ENCODE results near the gene SPEM1. TPM values are rescaled to one million over a fixed set of nuclear protein-coding genes. Genes with fewer than 3 reads are reported as not detected.

The SPEM1 gene, protein sequence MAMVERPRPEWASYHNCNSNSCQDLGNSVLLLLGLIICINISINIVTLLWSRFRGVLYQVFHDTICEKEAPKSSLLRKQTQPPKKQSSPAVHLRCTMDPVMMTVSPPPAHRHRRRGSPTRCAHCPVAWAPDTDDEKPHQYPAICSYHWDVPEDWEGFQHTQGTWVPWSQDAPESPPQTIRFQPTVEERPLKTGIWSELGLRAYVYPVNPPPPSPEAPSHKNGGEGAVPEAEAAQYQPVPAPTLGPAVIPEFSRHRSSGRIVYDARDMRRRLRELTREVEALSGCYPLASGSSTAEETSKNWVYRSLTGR
- not detected for polyA plus RNA-seq
- long read RNA-seq, donor 1: 0 reads
- long read RNA-seq, donor 2: 0 reads
- long read RNA-seq, donor 3: 0 reads
- long read RNA-seq, donor 4: 0 reads
- long read RNA-seq, donor 5: 0 reads
- long read RNA-seq, donor 6: 0 reads
- long read RNA-seq, donor 7: 0 reads
- long read RNA-seq, donor 8: 0 reads
- long read RNA-seq, donor 9: 0 reads
- long read RNA-seq, donor 10: 0 reads
- long read RNA-seq, donor 11: 0 reads

DNA sequence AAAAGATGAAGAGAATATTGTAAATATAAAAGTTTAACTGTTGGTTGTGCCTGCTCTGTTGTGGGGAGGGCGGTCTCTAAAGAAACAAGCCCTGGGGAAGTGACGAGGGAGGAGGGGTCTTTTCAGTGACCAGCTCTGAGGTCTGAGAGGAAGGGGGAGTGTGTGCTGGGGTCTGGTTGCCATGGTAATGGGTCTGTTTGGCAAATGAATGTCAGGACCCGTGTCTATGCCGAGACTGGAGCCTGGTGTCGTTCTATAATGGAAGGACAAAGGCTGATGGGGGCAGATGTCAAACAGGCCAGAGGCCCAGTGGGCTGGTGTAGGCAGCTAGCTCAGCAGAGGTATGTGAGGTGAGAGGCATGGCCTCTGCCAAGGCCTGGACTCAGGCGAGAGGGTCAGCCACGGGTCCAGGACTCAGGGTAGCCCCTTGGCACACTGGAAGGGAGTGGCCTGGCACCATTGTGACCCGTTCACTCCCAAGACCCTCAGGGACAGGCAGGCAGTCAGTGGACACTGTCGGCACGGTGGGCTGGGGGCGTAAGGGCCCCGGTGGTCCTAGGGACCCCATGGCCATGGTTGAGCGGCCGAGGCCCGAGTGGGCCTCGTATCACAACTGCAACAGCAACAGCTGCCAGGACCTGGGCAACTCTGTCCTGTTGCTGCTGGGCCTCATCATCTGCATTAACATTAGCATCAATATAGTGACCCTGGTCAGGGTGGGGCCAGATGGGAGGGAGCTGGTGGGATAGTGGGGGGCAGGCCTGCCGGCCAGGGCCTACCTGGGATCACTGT lies at the start of gene SPEM1:
Gene SPEM1, plus strand, starts transcription at position 506 of the 792 bp plus-strand sequence. Its CDS starts 61 bp downstream, at position 567.
- Histone ChIP-seq H3K27ac (ENCODE audit: low read length) (no peak within 1 kb of the TSS), H3K9me3 (ENCODE audit: control insufficient read depth, low read depth, low read length) (peaks cover 2% of the 10 kb centered on the region), H3K4me3 (ENCODE audit: low read length) (no peak within 1 kb of the TSS), H3K27me3 (ENCODE audit: control insufficient read depth, insufficient read depth, low read length) (no peaks in the 10 kb centered on the region), H3K36me3 (ENCODE audit: control insufficient read depth, insufficient read depth, low read length) (no peaks in the 10 kb centered on the region), H3K4me1 (ENCODE audit: control insufficient read depth, insufficient read depth, low read length) (no peaks in the 10 kb centered on the region)
- no CpG with 5 or more reads among the region's 17 CpGs for WGBS (ENCODE audit: insufficient coverage, low lambda C conversion rate)
- no peak for DNase-seq

DNA sequence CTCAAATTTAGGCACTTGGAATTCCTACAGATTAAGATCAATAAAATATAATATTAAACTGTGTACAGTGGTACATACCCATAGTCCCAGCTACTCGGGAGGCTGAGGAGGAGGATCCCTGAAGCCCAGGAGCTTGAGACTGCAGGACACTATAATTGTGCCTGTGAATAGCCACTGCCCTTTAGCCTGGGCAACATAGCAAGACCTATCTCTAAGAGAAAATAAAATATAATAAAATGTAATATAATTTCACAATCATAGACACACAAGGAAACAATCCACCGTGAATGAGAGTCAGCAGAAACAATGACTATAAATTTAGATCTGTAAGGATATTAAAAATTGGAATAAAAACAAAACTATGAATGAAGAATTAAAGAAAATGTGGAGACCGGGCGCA lies 49.3 kb upstream of the SPEM1 start:
- no peak for DNase-seq
- H3K27me3 ChIP-seq (ENCODE audit: control insufficient read depth, insufficient read depth, low read length): peaks cover 2% of the 10 kb centered on the region
- H3K27ac ChIP-seq (ENCODE audit: low read length): no peak overlapping the region
- peaks cover 5% of the 10 kb centered on the region for H3K4me1 ChIP-seq (ENCODE audit: control insufficient read depth, insufficient read depth, low read length)
- 80% methylated on average over 1 of the region's 4 CpGs for WGBS (ENCODE audit: insufficient coverage, low lambda C conversion rate)
- no peaks in the 10 kb centered on the region for H3K36me3 ChIP-seq (ENCODE audit: control insufficient read depth, insufficient read depth, low read length)
- no peak overlapping the region for H3K4me3 ChIP-seq (ENCODE audit: low read length)
- no peaks in the 10 kb centered on the region for H3K9me3 ChIP-seq (ENCODE audit: control insufficient read depth, low read depth, low read length)

- H3K27me3 ChIP-seq (ENCODE audit: control insufficient read depth, insufficient read depth, low read length): no peaks in the 10 kb centered on the region
- WGBS (ENCODE audit: insufficient coverage, low lambda C conversion rate): no CpG with 5 or more reads among the region's 2 CpGs
- no peaks in the 10 kb centered on the region for H3K36me3 ChIP-seq (ENCODE audit: control insufficient read depth, insufficient read depth, low read length)
- peaks cover 5% of the 10 kb centered on the region for H3K4me1 ChIP-seq (ENCODE audit: control insufficient read depth, insufficient read depth, low read length)
- no peak for DNase-seq
- no peaks in the 10 kb centered on the region for H3K9me3 ChIP-seq (ENCODE audit: control insufficient read depth, low read depth, low read length)
- no peak overlapping the region for H3K27ac ChIP-seq (ENCODE audit: low read length)
- no peak overlapping the region for H3K4me3 ChIP-seq (ENCODE audit: low read length)
These were observed 45.8 kb upstream of the SPEM1 start for GRCh38 chr17:7374353-7374752.

GRCh38 chr17:7379134-7379533 lies 41.0 kb upstream of the SPEM1 start:
- H3K27ac ChIP-seq (ENCODE audit: low read length): no peak overlapping the region
- WGBS (ENCODE audit: insufficient coverage, low lambda C conversion rate): 100% methylated on average over 1 of the region's 3 CpGs
- DNase-seq: no peak
- peaks cover 4% of the 10 kb centered on the region for H3K36me3 ChIP-seq (ENCODE audit: control insufficient read depth, insufficient read depth, low read length)
- H3K4me3 ChIP-seq (ENCODE audit: low read length): no peak overlapping the region
- peaks cover 39% of the 10 kb centered on the region for H3K27me3 ChIP-seq (ENCODE audit: control insufficient read depth, insufficient read depth, low read length)
- H3K4me1 ChIP-seq (ENCODE audit: control insufficient read depth, insufficient read depth, low read length): peaks cover 11% of the 10 kb centered on the region
- peaks cover 3% of the 10 kb centered on the region for H3K9me3 ChIP-seq (ENCODE audit: control insufficient read depth, low read depth, low read length)

DNA sequence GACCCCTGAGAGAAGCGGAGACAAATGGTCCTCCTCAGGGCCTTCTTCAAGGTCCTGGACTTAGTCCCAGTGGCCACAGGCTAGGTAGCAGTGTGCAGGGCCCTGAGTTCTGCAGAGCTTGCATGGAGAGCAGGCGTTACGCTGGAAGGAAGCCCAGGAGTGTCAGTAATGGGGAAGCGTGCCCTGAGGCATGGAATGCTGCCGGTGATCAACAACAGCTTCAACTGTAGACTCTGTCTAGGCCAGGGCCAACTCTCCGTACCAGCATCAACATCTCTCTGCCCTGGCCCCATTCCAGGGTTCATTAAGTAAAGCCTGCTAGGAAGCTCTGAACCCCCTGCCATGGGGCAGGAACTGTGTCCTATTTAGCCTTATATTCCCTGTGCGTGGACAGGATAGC lies 39.8 kb upstream of the SPEM1 start:
- WGBS (ENCODE audit: insufficient coverage, low lambda C conversion rate): no CpG with 5 or more reads among the region's 7 CpGs
- Histone ChIP-seq H3K9me3 (ENCODE audit: control insufficient read depth, low read depth, low read length) (peaks cover 3% of the 10 kb centered on the region), H3K4me3 (ENCODE audit: low read length) (peak overlapping the region; percentile 63), H3K27ac (ENCODE audit: low read length) (no peak overlapping the region), H3K27me3 (ENCODE audit: control insufficient read depth, insufficient read depth, low read length) (peaks cover 45% of the 10 kb centered on the region), H3K36me3 (ENCODE audit: control insufficient read depth, insufficient read depth, low read length) (peaks cover 6% of the 10 kb centered on the region), H3K4me1 (ENCODE audit: control insufficient read depth, insufficient read depth, low read length) (peaks cover 11% of the 10 kb centered on the region)
- DNase-seq: peak in 1 of 2 donors; percentile 26

GRCh38 chr17:7380855-7381683 lies 39.1 kb upstream of the SPEM1 start, which contains the start of gene TNK1:
Gene TNK1, plus strand, starts transcription at chr17:7381089. Its CDS starts 1,838 bp downstream, at chr17:7382927.
- H3K9me3 ChIP-seq (ENCODE audit: control insufficient read depth, low read depth, low read length): peaks cover 3% of the 10 kb centered on the region
- peak in 1 of 2 donors; percentile 70 for DNase-seq
- peaks cover 45% of the 10 kb centered on the region for H3K27me3 ChIP-seq (ENCODE audit: control insufficient read depth, insufficient read depth, low read length)
- peaks cover 11% of the 10 kb centered on the region for H3K4me1 ChIP-seq (ENCODE audit: control insufficient read depth, insufficient read depth, low read length)
- peaks cover 9% of the 10 kb centered on the region for H3K36me3 ChIP-seq (ENCODE audit: control insufficient read depth, insufficient read depth, low read length)
- peak within 1 kb of the TSS; percentile 63 for H3K4me3 ChIP-seq (ENCODE audit: low read length)
- peak within 1 kb of the TSS; percentile 15 for H3K27ac ChIP-seq (ENCODE audit: low read length)
- WGBS (ENCODE audit: insufficient coverage, low lambda C conversion rate): no CpG with 5 or more reads among the region's 52 CpGs

- Histone ChIP-seq H3K4me3 (ENCODE audit: low read length) (no peak overlapping the region), H3K27me3 (ENCODE audit: control insufficient read depth, insufficient read depth, low read length) (peaks cover 45% of the 10 kb centered on the region)
These were observed 37.2 kb upstream of the SPEM1 start for GRCh38 chr17:7382901-7383300.

DNA sequence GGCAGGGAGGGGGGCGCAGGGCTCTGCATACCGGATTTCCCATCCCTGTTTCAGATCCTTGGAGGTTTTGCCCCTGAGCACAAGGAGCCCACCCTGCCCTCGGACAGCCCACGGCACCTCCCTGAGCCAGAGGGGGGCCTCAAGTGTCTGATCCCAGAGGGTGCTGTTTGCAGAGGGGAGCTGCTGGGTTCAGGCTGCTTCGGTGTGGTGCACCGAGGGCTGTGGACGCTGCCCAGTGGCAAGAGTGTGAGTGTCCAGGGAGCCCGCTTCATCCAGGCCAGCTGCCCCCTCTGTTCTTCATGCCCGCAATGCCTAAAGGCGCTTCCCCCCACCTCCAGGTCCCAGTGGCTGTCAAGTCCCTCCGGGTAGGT lies 36.8 kb upstream of the SPEM1 start:
- Histone ChIP-seq H3K36me3 (ENCODE audit: control insufficient read depth, insufficient read depth, low read length) (peaks cover 24% of the 10 kb centered on the region), H3K4me1 (ENCODE audit: control insufficient read depth, insufficient read depth, low read length) (peaks cover 11% of the 10 kb centered on the region), H3K27ac (ENCODE audit: low read length) (no peak overlapping the region), H3K9me3 (ENCODE audit: control insufficient read depth, low read depth, low read length) (peaks cover 3% of the 10 kb centered on the region), H3K27me3 (ENCODE audit: control insufficient read depth, insufficient read depth, low read length) (peaks cover 45% of the 10 kb centered on the region), H3K4me3 (ENCODE audit: low read length) (no peak overlapping the region)
- no peak for DNase-seq
- WGBS (ENCODE audit: insufficient coverage, low lambda C conversion rate): no CpG with 5 or more reads among the region's 11 CpGs

More at GRCh38 chr17:7382901-7383300, 37.2 kb upstream of the SPEM1 start:
- Histone ChIP-seq H3K36me3 (ENCODE audit: control insufficient read depth, insufficient read depth, low read length) (peaks cover 20% of the 10 kb centered on the region), H3K9me3 (ENCODE audit: control insufficient read depth, low read depth, low read length) (peaks cover 3% of the 10 kb centered on the region), H3K4me1 (ENCODE audit: control insufficient read depth, insufficient read depth, low read length) (peaks cover 11% of the 10 kb centered on the region), H3K27ac (ENCODE audit: low read length) (no peak overlapping the region)
- no CpG with 5 or more reads among the region's 10 CpGs for WGBS (ENCODE audit: insufficient coverage, low lambda C conversion rate)
- DNase-seq: no peak

DNA sequence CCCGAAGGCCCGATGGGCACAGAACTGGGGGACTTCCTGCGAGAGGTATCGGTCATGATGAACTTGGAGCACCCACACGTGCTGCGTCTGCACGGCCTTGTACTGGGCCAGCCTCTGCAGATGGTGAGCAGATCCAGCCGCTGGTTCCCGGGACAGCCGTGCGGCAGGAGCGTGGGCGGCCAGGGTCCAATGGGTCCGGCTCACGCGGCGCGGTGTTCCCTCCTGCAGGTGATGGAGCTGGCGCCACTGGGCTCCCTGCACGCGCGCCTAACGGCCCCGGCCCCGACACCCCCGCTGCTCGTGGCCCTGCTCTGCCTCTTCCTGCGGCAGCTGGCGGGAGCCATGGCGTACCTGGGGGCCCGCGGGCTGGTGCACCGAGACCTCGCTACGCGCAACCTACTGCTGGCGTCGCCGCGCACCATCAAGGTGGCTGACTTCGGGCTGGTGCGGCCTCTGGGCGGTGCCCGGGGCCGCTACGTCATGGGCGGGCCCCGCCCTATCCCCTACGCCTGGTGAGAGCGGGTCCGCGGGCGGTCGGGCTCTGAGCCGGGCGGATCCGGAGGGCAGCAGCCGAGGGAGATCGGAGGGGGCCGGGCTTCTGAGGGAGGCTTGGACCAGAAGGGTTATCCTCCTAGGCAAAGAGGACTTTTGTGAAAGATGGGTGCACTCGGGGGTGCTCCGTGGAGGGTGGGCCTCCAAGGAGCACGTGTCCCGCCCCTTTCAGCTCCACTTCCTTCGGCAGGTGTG lies 36.2 kb upstream of the SPEM1 start:
- peaks cover 11% of the 10 kb centered on the region for H3K4me1 ChIP-seq (ENCODE audit: control insufficient read depth, insufficient read depth, low read length)
- peak in 1 of 2 donors; percentile 74 for DNase-seq
- H3K27me3 ChIP-seq (ENCODE audit: control insufficient read depth, insufficient read depth, low read length): peaks cover 45% of the 10 kb centered on the region
- H3K9me3 ChIP-seq (ENCODE audit: control insufficient read depth, low read depth, low read length): peaks cover 3% of the 10 kb centered on the region
- H3K27ac ChIP-seq (ENCODE audit: low read length): no peak overlapping the region
- WGBS (ENCODE audit: insufficient coverage, low lambda C conversion rate): no CpG with 5 or more reads among the region's 65 CpGs
- peak overlapping the region; percentile 17 for H3K4me3 ChIP-seq (ENCODE audit: low read length)
- peaks cover 30% of the 10 kb centered on the region for H3K36me3 ChIP-seq (ENCODE audit: control insufficient read depth, insufficient read depth, low read length)

Measured in large intestine (tissue), 12 donors.